NCI-H187 (cell line): Measurements from ENCODE around the gene SLC25A41.
A peak's percentile ranks its signal among the peaks of the same experiment; 100 is the strongest.
"Not testable (repeated sequence)": the region's sequence is repeated elsewhere in the genome, so short reads cannot be mapped to it uniquely, and the experiment has no call there.

Experiments
- DNase-seq, 2 experiments: peaks; one replicate each; lab custom pipeline; 2025; lab: John Stamatoyannopoulos, UW

SLC25A41 gene

DNA sequence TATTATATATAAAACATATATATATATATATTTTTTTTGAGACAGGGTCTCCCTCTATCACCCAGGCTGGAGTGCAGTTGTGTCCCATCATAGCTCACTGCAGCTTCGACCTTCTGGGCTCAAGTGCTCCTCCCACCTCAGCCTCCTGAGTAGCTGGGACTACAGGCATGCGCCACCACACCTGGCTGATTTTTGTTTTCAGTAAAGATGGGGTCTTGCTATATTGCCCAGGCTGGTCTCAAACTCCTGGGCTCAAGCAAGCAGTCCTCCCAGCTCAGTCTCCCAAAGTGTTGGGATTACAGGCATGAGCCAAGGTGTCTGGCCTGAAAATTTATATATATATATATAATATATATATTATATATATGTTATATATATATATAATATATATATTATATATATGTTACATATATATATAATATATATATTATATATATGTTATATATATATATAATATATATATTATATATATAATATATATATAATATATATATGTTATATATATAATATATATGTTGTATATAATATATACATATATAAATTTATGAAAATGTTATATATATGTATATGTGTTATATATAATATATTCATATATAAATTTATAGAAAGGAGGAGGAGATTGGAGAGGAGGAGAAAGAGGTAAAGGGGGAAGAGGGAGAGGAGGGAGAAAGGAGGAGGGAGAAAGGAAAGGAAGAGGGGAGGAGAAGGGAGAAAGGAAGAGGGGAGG is 4.7 kb downstream of the SLC25A41 start:
- not testable (repeated sequence) for DNase-seq

- DNase-seq: no peak
These were observed 6.4 kb downstream of the SLC25A41 start for GRCh38 chr19:6427131-6427530.

DNA sequence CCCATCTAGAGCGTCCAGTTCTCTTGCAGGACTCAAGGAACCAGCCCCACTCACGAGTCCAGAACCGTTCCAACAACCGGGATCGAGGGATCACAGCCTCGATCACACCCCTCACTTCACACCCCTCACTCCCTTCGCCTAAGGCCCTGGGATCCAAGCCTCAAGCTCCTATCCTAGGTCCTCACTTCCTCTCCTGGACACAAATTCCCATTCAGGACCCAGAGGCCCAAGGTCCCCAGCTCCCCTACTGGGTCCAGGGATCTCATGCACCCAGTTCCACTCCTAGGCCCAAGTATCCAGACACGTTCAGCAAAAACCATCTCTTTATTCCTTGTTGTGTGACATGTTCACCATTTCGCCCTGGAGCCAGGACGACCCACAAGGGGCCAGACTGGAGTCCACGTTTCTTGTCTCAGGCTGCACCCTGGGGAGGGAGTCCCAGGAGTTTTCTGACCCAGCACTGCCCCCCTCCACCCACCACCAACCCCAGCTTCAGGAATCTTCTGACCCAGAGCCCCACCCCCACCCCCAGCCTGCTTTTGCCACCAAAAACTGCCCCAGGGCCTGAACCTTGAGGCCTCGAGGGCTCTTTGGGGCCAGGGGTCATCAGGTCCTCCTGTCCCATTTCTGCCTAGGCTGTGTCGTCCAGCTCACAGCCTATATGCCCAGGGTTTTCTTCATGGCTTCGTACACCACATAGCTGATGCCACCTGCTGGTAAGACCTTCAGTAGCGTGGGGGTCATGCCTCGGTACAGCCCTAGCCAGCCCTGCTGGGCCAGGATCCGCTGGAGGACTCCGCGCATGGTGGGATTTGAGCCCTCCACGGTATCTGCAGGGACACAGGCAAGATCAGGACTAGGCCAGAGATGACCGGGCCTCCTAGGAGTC is 7.6 kb downstream of the SLC25A41 start:
- DNase-seq: no peak

DNA sequence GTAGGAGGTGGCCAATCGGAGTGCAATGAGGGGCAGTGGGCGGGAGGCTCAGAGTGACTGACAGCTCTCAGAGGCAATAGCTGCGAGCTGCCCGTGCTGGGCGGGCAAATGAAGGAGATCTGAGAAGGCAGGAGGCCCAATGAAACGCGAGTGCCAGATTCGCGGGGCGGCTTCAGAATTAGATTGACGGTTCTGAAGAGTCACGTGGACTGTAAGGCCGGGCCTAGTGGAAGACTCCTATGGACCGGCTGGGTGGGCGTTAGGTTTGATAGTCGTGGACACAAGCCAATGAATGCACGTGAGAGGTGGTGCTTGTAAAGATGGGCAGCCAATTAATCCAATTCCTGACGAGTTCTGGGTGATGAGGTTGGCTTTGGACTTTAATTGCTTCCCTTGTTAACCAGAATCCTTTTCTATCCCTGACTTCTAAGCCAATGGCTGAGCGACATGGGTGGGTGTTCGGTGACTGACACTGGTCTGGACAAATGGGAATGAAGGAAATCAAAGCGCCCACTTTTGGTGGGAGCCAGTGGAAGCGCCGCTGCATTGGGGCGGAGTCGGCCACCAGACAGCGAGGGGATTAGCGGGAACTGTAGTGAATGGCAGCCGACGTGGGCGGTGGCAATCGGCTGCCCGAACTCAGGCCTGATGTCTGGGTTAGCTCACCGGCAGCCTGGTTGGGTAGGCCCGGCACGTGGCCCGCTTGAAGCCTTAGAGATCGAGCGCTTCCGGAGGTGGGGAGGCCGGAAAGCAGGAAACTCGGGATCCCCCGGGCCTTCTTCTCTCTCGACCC is 8.4 kb downstream of the SLC25A41 start:
- peak; percentile 93 to 96 for DNase-seq

DNA sequence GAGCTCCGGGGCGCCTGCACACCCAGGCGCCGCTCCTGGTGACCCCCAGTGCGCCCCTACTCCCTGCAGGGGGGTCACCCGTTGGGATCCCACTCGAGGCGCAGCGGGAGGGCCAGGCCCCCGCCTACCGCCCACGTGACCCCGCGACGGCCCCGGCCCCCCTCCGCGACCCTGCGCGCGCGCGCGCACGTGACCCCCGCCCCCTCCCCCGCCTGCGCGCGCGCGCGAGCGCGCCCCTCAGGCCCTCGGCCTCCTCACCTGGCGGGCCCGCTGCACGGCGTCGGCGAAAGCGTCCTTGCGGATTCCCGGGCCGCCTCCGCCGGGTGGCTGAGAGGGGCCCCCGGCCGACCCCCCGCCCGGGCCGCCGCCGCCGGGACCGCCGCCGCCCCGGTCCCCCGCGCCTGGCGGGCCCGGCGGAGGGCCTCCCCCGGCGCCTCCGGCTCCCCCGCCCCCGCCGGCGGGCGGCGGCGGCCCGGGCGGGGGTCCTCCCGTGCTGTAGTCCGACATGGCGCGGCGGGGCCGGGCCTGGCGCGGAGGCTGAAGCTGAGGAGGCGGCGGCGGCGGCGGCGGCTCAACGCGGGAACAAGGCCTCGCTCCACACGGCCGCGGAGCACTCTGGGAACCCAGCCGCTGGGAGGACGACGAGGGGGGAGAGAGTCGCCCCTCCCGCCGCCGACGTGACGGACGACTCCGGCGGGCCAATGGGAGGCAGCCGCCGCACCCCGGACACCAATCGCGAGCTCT is 9.2 kb downstream of the SLC25A41 start, which contains the start of gene KHSRP:
Gene KHSRP (minus strand): TSS at position 617 of the 744 bp plus-strand sequence. CDS start 110 bp downstream, at position 507.
- no peak for DNase-seq

DNA sequence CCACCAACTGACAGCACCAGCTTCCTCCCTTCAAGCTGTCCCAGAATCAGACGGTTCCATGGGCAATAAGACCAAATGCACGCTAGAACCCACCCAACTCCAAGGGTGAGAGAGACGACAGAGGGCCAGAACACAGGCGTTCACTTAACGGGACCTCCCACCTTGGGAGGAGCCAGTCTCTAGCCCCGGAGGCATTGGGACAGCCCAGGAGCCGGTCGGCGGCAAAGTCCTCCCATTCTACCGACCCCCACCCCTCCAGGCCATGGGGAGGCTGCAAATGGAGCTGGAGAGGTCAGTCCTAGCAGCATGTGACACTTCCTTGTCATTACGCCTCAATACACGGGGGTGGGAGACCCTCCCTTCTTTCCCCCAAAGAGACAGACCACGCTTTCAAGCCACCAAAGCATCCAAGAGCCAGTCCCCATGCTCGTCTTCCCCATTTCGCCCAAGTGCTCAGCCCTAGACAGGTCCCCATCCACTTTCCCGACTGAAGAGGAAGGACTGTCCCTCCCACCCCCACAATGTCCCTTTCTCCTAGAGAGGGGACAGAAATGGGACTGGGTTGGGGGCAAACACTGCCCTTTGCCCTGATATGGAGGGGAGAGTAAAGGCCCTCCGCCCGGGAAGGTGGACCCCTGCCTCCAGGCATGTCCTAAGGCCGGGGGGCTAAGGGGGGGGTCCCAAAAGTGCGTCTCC is 9.9 kb downstream of the SLC25A41 start:
- no peak for DNase-seq

DNA sequence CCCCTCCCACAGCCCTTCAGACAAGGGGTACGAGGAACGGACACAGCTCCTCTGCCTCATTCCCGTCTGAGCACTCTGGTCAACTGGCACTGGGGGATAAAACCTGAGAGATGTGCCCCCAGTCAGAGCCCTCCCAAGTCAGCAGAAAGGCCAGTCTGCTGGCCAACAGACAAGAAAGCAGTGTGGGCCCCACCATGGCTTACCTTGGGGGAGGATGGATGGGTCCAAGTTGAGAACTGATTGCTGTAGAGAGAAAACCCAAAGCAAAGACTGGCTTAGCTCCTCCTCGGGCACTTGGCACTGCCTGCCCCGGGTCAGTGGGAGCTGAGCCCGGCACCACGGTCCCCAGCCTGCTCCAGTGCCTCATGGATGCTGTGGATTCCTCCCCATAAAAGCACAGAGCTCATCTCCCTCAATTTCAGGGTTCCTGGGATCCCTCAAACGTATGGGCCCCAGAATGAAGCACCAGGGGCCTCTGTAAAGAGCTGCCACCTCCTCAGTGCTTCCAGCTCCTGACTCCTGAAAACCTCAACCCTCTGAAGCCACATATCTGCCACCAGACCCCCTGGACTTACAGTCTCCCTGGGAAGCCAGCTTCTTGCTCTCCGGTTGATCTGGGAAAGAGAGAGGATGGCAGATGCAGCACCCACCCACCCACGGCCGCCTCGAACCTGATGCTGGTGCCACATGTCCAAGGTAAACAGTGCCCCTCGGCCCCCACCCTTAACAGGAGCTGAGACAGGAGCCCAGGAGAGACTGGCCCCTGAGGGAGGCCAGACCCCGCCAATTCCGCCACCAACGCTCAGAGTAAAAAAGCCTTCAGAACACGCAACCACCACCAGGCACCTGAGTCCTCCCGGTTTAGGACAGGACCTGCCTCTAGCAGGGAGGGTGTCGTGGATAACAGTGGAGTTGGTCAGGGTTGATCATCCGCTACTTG is 12.2 kb downstream of the SLC25A41 start:
- no peak for DNase-seq

DNA sequence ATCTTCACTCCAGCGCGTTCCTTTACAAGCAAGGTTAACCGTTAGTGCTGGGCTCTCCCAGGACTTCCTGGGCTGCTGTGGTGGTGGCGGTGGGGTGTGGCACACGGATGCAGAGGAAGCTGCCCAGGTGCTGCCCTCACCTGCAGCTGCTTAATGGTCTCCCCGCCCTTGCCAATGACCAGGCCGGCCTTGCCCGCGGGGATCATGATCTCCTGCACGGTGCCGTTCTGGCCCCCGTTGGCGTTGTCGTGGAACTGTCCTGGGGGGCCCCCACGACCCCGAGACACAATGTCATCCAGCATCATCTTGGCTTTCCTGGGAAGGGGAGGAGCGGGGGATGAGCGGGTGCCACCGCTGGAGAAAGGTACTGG is 15.0 kb downstream of the SLC25A41 start:
- DNase-seq: no peak

DNA sequence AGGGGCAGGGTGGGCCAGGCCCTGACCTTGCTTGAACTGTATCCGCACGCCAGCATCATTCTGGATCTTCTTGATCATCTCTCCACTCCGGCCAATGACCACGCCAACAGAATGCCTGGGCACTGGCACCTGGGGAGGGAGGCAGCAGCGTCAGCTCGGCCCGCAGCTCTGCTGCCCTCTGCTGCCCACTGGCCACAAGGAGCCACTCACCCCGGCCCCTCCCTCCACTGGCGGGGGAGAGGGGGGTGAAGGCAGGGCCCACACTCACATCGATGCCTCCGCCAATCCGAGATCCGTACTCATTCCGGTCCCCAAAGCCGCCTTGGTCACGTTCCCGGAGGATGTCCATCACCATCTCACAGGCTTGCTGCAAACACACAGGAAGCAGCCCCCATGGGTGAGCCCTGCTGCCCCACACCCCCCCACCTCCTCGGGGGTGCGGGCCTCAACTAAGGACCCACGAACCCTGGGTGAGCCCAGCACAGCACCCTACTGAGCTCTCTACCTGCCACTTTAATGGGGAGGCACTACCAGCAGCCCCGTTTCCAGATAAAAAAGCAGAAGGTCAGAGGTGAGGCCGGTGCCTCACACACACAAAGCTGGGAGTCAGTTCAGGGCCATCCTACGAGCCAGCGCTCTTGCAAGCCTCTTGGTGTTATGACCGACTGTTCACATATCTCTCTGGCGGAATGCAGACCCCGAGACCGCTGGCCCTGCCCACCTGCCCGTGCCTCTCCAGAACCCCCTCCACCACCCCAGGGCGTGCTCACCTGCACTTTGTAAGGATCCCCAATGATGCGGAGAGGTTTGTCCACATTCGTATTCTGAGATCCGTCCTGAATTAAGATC is 15.6 kb downstream of the SLC25A41 start:
- no peak for DNase-seq

DNA sequence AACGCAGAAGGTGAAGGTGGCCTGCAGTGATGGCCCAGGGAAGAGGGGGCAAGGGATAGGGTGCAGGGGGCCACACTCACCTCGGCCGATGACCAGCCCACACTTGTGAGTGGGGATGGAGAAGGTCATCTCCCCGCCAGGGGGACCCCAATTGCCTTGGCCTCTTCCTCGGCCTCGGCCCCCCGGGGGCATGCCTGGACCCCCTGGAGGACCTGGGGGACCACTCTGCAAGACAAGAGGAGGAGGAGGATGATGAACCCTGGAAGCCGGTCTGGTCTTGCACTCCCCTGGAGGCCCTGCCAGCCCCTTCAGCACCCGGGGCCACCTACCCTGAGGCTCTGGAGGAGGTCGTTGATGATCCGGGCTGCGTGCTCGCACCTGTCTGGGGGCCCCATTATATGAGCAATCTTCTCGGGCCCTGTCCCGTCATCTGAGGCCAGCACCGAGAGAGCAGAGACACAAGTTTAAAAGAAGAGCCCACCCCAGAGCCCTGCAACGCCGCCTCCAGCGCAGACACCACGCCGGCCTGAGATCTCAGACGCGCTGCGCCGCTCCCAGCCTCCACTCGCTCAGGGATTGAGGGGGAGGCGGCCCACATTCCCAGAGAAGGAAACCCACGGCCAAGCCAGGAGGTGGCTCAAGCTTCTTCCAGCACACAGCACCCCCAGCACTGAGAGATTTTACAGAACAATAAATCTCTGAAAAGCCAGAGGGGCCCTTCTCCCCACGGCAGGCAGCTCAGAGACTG is 16.7 kb downstream of the SLC25A41 start:
- no peak for DNase-seq

- no peak for DNase-seq
These were observed 17.9 kb downstream of the SLC25A41 start for GRCh38 chr19:6415591-6416190.

DNA sequence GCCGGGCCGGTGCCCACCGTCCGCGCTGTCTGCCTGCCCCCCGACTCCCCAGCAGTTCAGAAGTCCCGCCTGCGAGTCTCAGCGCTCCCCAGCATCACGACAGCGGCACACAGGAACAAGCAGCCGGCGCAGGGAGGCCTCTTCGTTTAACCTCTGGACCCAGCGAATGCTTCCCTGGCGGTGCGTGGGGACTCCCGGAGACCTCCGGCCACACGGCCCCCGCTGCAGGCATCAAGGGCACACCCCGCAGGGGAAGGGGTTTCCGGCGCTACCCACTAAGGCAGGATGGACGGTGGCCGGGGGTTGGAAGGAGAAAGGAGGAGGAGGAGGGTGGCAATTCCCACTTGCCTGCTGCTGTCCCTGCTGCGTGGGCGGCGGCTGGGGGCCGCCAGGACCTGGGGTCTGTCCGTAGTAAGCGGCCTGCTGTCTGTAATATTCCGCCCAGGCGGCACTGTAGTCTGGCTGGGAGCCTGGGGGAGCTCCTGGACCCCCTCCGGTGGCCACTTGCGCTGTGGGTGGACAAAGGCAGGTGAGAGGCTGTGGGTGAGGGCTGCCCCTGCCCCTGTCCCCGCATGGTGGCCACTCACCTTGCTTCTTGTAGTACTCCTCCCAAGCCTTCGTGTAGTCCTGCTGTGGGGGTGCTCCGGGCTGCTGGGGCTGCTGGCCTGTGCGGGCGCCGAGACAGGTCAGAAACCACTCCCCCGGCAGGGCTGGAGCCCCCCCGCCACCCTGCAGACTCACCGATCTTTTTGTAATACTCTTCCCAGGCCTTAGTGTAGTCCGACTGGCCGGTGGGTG is 18.6 kb downstream of the SLC25A41 start:
- DNase-seq: no peak

DNA sequence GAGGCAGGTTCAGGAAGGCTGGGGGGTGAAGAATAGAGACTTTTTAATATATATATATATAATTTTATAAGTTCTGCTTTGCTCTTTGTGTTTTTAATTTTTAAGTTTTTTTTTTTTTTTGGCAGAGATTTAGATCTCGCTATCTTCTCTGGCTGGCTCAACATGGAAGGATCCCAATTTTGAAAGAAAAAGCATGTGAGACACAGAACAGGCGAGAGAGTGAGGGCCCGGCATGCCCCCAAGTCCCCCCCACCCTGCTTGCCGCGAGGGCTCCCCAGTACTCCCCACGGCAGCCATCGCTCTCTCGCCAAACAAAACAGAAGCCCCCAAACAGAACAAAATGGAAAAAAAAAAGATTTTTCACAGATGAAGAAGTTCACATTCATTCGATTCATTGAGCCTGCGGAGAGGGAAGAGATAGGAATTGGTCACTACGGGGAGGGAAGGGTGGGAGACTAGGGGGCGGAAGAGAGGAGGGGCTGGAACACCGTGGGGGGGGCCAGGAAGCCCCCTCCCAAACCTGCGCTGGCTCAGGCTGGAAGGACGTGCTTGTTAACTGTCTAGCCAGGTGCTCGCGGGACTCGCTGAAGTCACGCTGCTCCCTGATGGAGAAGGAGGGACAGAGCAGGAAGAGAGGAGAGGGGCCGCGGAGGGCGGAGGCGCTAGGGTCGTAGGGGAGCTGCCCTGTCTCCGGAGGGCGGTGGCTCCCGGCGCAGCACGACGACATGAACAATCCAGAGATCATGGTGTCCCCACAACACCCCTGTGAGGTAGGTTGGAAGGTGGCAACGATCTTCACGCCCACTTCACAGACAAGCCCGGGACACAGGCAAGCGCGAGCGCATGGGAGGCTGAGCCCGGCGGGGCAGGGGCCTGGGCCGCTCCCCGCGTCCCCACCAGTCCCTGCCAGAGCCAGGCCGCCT is 19.6 kb downstream of the SLC25A41 start:
- no peak for DNase-seq

DNA sequence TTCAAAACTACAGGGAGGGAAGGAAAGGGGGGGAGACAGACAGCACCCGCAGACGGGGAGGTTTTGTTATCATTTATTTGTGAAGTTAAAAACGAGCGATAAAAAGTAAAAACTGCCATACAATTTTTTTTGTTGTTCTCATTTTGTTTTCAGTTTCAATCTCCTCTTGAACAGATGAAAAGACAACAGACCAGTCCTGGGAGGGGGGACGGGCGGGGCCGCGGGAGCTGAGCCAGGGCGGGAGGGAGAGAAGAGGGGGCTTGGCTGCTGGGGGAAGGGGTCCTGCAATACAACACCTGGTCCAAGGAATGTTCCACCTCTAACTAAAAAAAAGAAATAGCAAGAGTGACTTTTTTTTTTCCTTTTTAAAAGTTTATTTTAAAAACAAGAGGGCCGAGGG is 20.3 kb downstream of the SLC25A41 start:
- no peak for DNase-seq

DNA sequence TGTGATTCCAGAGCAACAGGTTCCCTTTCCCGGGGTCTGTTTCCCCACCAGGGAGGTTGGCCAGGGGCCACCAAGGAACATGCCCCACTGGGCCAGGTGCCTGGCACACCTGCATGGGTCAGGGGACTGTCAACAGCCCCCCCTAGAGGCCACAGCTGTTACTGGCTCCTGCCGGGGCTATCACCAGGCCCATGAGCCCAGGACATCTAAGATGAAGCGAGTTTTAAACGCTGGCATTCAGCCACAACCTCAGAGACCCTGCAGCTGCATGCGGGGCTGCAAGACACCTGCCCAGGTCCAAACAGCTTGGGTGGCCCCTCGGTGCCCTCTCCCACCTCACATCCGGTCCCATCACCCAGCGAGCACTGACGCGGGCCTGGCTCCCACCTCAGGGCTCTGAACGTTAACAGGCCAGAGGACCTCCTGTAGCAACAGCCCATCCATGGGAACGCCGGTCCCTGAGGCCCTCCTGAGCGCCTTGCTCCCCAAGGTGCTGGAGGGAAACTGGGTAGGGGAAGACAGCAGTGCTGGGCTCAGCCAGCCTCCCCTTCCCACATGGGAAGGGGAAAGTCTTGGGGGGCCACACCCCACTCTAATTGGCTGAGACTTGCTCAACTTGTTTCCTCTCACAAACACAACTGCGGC is 21.0 kb downstream of the SLC25A41 start:
- DNase-seq: no peak
